Activated CD8-positive, alpha-beta memory T cell treated with anti-CD3 and anti-CD28 coated beads, Interleukin-2, amount 50 U/mL, for 48 hours (primary cell): ENCODE results near the gene ZC3H13.

Experiments used
- DNase-seq: peaks from one replicate; pipeline ENCODE4 v3.0.0-alpha.2; 2020

ZC3H13 gene

DNA sequence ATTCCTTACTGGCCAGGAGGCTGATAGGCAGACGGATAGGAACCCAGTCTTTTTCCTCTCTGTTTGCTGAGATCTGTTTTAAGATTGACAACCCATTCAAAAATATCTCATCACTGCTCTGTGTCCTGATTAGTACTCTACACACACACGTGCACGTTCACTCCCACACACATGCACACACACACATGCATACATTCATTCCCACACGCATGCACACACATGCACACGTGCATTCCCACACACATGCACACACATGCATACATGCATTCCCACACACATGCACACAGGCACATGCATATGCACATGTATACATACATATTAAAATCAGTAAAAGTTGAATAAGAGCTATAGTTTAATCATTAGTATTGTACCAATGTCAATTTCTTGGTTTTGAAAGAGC, 120.4 kb downstream of the ZC3H13 start:
- DNase-seq: no peak

DNA sequence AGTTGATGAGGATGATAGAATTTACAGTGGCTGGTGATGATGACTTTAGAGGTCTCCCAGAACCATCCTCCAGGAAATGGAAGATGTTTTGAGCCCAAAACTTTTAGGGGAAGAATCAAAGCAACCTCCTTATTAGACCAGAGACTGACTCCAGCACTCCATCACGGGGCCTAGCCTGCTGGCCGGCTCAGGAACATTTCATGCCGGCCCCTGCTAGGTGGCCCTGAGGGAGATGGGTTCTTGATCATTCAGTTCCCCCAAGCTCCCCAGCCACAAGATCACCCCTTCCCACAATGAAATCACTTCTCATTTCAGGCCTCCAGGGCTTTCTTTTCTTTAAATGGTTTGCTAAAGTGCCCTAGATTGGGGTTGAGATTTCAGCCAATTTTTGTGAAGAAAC, 121.3 kb downstream of the ZC3H13 start:
- no peak for DNase-seq

DNA sequence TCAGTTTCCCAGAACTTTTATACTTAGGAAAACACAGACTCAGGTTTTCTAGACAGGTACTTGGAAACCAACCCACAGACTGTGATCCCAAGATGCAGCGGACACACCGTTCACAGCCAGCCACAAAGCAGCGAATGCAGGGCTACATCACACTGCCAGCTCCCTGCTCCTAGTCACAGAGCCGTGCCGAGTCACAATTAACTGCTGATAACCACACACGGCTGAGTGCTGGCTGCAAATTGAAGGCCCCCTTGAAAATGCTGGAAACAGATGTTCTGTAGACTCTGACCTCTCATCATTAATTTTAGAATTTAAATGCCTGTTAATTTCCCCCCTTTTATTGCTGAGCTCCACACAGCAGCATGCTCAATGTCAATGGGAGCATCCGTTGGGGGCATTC, 122.4 kb downstream of the ZC3H13 start:
- DNase-seq: no peak

DNA sequence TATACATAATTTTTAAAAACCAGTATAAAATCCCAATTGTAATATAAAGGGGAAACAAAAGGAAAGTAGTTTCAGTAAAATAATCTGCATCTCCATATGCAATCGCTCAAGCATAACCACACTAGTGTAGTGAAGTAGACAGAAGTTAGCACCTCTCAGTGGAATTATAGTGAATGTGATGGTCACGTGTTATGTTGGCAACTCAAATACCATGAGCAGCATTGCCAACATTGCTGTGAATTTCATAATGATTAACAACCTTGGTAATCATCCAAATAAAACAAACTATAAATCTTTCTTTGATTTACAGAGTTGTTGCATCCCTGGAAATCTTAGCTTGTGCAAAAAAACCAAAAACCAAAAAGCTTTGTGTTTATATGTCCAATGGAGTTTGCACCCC, 123.7 kb downstream of the ZC3H13 start:
- DNase-seq: no peak

DNA sequence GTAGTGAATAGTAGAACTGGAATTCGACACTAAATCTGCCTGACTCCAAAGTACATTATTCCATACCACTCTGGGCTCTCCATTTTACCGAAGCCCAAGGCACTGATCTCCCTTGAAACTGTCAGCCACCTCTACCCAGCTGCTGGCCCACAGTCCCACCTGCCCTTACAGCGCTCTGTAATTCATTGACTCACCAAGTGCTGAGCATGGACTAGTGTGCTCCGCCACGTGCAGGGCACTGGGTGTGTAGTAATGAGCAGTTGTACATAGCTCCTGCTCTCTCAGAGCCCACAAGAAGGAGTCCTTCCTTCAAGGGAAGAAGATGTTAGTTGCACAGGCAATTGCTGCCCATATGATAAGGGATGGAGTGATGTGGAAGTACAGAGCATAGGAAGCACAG, 124.4 kb downstream of the ZC3H13 start:
- no peak for DNase-seq

DNA sequence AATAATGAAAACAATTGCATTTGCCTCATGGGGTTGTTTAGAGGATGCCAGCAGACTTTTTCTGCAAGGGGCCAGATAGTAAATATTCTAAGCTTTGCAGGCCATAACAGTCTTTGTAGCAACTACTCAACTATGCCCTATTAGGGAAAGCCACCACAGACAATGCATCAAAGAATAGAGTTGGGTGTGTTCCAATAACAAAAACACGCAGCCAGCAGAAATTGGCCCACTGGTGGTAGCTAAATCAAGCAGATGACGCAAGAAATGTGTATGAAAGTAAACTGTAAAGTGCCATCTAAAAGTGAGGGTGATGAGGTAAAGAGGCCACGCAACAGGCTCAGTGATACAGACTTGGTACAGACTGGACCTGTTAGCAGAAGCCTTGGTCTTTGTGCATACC, 125.8 kb downstream of the ZC3H13 start:
- DNase-seq: no peak

DNA sequence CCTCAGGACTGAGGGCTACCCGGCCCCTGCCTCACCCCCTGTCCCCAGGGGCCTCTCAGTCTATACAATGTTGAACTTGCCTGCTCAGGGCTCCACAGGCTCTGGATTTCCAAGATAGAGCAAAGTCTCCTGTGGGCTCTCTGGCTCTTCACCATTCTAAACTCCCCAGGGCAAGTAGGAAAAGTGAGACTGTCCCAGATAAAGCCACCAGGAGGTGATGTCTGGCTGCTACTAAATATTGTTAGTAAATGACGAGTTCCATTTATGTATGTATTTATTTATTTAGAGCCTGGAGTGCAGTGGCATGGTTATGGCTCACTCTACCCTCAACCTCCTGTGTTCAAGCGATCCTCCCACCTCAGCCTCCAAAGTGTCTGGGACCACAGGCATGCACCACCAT, 127.4 kb downstream of the ZC3H13 start:
- DNase-seq: no peak

DNA sequence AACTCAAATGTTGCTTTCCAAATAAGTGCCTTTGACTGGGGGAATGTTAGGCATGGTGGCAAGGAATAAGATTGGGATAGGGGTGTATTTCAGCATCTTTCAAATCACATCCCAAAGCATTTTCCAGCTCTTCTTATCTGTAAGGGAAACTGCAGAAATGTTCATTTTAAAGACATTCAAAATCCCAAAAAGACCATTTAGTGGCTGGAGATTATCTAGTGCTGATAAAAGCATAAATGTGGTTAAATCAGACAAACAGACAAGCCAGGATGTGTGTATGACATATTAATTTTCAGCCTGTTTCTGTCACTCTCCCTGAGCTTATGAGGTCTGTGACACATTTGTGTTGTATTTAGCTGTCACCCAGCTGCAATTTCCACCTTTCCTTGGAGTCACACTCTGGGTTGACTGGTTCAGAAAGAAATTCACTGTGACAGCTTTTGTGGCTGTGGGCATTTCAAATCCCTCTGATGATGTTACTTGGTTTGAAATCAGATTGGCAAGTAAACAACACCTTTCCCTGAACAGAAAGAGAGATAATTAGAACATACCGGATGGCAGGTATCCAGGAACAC, 131.3 kb downstream of the ZC3H13 start:
- no peak for DNase-seq

DNA sequence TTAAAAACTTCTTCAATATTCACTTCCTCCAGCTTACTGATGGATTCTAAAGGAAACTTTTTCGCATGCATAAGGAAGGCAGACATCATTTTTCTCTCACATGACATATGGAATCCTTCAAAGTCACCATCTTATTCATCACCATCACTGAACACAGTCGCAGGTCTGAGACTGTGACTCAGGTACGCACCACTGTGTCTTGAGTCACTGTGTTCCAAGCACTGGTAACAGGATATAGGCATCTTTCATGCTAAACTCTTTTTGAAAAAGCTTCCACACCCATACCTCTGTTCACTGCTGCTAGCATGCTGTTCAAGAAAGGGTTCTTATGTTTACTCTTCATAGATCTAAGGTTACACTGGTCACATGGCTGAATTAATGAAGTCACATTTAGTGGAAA, 133.9 kb downstream of the ZC3H13 start:
- DNase-seq: no peak

DNA sequence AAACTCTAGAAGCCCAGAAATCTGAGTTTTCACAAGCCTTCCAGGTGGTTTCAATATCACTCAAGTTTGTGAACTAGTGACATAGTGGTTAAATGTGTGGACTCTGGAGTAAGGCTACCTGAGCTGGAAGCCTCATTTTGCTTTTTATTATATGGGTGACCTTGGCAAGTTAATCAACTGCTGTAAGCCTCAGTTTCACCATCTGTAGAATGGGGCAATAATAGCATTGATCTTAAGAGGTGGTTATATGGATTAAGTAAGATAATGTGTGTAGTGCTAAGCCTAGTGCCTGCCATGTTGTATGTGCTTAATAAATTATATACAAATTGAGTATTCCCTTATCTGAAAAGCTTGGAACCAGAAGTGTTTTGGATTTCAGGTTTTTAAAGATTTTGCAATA, 135.5 kb downstream of the ZC3H13 start:
- DNase-seq: no peak

DNA sequence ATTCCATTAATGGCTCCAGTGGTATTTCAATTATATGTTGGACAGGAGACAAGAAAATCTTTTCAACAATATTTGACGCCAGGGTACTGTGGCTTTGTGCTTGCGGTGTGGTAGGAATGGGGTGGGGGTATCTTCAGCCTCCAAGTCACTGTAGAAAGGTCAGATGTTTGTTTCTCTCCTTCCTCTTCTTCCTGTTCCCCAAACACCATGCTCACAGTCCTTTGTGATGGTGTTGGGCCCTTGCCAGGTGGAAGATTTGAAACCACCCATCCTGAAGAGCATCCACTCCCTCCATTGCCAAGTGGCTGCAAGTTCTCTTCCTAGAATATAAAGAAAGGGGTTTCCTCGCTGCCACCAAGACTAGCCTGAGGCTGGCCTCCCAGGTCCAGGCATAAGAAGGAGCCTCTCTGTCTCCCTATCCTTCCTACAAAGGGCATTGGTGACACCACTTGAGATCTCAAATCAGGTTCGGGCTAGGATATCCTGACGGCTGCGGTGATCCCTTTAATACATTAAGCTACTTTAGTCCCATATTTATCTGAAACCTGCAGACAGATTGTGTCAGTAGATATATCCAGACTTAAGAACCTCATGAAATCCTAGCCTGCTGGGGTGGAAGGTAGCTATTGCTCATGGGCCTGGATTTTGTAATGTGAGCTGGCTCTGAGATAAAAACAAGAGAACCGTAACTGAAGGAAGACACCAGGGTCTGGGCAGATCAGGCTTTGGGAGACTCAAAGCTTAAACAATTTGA, 136.7 kb downstream of the ZC3H13 start:
- DNase-seq: no peak

DNA sequence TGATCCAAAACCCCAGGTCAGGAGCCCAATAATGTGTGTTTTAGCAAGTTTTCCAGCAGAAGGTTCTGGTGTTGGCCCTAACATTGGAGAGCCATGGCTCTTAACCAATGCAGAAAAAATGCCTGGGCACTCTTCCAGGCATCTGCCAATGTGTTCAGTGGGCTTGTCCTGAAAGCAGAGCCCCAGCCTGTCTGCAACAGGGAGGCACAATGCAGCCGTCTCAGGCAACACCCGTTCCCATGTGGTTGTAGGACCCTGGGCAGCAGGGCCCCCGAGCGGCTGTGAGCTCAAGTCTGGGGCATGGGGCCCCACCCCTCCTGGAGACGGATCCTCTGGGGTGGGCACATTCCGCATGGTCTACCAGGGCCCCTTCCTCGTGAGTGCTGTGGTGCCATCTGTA, 142.9 kb downstream of the ZC3H13 start:
- no peak for DNase-seq

DNA sequence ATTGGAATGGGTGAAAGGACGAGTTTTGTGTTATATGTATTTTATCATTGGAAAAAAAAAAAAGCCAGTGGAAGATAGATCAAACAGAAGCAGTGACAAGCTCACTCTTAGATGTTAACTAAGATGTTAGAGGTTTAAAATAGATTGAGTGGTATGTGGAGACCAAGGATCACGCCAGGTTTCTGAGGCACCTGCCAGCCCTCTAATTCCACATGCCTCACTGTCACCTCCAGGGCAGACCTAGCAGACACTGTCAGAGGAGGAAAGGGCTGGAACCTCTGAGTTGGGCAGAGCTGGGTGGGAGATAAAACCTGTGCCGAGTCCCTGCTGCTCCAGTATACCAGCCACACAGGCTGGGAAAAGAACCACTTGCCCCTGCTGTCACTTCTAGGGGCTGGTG, 143.5 kb downstream of the ZC3H13 start:
- DNase-seq: no peak

DNA sequence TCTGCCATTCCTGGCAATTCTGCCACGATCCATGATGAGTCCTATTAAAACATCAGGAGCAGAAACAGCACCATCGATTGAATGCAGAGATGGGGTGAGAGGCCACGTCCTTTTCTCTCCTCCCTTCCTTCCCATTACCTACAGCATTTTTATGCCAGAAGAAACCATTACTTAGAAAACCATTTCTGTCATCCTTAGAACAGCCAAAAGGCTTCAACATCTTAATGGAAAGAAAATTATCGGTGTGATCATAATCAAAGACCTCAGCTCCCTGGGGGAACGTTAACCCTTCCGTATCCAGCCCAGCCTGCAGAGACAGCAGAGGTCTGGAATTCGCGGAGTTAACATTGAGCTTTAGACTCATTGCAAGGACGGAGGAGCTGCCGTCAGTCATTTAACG, 145.0 kb downstream of the ZC3H13 start:
- no peak for DNase-seq
